NOMO-1 (cell line): ENCODE data around the gene PUS10.
"Not testable (repeated sequence)": the region's sequence is repeated elsewhere in the genome, so short reads cannot be mapped to it uniquely, and the experiment has no call there.

Experiments used
- DNase-seq, 2 experiments: peaks; one replicate each; lab custom pipeline; 2025; ENCODE audit not compliant: unreplicated experiment in 2 of 2; lab: John Stamatoyannopoulos, UW

Gene PUS10

DNA sequence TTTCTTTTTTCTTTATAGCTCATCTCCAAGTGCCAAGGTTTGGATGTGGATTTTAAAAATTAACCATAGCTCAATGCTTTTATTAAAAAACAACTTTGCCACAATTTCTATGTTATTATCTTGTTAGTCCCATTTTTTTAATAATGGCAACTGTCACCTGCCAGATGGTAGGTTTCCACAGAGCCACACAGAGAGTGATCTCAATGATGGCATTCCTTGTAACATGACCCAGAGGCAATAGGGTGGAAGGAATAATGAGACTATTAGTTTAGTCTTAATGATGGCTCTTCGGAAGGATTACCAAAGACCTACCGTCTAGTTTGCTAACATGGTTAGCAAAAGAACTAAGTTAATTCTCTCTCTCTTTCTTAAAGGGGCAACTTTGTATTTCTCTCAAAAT is 72.7 kb downstream of the PUS10 start:
- no peak for DNase-seq

GRCh38 chr2:60939622-60940021 is 78.4 kb downstream of the PUS10 start:
- DNase-seq, result no peak

DNA sequence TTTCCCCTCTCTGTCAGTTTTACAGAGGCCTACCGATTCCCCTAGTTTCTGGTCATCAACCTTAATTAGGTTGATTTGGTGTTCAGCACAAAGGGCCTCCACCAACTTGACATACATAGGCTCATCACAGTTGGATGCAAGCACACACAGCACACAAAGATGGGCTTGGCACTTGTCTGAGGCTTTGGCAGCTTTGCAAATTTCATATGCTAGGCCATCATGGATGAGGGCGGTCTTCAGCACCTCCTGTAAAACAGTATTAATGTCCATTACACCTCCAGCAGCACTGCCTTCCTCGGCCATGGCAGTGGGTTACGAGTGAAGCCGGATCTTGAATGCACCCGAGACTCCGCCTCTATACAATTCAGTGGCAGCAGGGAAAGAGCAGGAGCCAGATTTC is 79.8 kb downstream of the PUS10 start:
- DNase-seq, result no peak

DNA sequence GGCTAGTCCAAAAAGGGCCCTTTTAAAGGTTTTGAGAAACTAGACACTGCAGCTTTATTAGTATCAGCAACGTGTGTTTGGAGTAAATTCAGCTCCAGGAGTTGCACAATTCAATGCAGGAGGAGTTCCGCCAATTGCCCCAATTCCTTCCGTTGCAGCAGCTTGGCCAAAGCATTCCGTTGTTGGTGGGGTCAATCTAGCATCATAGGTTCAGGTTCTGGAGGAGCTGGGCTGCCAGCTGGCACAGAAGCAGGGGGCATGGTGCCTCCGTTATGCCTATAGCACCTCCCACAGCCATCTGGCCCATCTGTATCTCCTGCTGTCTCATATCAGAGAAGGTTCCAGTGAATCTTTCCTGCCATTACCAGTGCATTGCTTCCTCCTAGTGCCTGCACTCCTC is 81.3 kb downstream of the PUS10 start:
- DNase-seq, result no peak

GRCh38 chr2:60934165-60934722 is 83.8 kb downstream of the PUS10 start:
- DNase-seq, result no peak

- no peak for DNase-seq
Measured at GRCh38 chr2:60932954-60933353, 85.1 kb downstream of the PUS10 start.

DNA sequence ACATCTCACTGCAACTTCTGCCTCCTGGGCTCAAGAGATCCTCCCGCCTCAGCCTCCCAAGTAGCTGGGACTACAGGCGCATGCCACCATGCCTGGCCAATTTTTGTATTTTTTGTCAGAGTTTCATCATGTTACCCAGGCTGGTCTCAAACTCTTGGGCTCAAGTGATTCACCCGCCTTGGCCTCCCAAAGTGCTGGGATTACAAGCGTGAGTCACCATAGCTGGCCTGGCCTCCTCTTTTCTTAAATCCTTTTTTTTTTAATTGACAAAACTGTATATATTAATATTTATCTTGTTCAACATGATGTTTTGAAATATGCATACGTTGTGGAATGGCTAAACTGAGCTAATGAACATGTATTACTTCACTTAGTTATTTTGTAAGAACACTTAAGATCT is 86.0 kb downstream of the PUS10 start:
- DNase-seq, result not testable (repeated sequence)

DNA sequence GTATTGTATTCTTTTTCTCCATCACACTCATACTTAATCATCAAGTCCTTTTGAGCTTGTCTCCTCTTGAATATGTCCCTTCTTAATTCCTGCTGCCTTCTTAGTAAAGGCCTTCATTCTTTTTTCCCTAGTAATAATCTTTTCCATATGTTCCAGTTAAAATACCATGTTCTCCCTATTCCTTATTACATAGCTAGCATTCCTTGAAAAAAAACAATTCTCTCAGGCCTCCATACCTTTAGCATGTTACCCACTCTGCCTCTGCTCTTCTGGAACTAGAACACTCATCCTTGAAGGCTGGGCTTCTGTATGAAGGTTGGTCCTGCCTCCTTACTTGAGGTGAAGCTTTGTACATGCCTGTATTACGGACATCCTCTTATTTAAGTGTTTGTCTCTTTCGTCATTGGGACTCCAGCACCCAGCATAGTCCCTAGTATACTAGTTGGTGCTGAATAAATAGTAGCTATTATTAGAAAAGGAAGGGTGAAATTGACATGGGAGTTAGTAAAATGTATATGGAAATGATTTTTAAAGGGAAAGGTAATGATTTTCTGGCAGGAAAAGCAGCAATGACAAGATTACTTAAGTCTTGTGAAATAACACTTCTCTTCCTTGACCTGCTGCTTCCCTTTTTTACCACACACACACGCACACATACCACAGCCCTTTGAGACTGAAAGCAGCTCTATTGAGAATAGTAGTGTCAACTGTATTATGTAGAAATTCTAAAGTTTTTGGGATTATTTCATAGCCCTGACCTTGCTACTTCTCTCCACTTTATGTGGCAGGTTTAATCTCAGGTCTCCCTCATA is 91.1 kb downstream of the PUS10 start:
- peak; percentile 91 to 96 for DNase-seq

DNA sequence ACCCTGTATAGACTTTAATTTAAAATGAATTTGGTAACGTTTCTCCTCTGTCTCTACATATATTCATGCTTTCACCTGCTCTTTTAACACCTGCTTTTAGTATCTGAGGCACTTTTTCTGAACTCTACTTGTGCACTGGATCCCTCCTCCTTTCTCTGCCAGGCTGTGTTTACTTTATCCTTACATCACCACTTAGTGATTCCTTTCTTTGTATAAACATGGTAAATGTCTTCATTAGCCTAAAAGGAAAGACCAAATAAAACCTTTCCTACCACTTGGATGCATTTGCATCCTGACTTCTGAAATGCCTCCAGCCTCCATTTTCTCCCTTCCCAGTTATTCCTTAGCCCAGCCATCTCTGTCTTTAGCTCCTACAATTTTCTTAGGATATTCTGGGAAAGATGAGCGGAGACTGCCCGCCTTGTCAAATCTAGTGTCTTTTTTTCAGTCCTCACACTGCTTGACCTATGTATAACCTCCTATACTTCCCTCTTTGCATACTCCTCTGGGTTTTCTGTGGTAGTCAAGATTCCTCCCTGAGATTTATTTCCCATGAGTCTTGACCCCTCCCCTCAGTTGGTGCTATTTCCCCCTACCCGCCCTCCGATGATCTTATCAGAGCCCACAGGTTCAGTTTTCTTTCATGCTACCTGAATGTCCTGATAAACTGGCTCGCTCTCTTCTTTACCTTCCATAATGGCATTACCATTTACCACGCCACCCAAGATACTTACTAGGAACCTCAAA is 91.9 kb downstream of the PUS10 start:
- DNase-seq, result peak in 1 of 2 experiments; percentile 21

DNA sequence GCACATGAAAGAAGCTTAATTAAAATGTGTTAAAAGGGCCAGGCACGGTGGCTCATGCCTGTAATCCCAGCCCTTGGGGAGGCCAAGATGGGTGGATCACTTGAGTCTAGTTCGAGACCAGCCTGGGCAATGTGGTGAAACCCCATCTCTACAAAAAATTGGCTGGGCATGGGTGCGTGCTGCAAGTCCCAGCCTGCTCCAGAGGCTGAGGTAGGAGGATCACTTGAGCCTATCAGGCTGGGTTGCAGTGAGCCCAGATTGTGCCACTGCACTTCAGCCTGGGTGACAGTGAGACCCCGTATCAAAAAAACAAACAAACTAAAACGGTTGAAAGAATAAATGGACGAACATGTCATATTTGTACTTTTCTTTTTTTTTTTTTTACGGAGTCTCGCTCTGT is 110.7 kb downstream of the PUS10 start:
- no peak for DNase-seq

DNA sequence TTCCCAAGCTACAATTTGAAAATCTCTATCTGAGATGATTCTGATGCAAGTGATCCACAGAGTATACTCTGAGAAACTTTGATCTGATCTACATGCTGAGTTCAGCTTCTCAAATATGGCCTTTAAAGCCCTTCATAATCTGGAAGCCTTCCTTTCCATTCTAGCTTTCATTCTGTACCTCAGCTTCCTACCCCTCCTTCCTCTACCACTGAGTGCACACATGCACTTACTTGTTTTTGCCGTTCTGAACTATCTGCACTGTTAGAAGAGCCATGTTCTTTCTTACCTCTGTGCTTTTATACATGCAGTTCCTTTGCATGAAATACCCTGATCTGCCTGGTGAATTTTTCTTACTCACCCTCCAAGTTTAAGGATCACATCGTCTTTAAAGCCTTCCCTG is 111.7 kb downstream of the PUS10 start:
- no peak for DNase-seq

DNA sequence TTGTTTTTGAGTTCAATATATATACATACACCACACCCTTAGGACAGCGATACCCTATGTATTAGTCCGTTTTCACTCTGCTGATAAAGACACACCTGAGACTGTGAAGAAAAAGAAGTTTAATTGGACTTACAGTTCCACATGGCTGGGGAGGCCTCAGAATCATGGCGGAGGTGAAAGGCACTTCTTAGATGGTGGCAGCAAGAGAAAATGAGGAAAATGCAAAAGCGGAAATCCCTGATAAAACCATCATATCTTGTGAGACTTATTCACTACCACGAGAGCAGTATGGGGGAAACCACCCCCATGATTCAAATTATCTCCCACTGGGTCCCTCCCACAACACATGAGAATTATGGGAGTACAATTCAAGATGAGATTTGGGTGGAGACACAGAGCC is 112.2 kb downstream of the PUS10 start:
- not testable (repeated sequence) for DNase-seq

DNA sequence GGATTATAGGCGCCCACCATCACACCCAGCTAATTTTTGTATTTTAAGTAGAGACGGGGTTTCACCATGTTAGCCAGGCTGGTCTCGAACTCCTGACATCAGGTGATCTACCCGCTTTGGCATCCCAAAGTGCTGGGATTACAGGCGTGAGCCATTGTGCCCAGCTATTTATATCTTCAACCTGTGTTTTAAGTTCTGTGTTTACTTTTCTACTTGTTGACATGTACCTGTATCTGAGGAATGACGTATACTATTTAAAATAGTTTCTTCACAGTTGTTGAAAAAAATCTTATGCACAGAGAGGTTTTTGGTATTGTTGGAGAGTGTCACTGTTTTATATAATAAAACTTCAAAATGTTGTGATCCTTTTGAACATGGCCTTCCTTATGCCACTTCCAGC is 116.8 kb downstream of the PUS10 start:
- DNase-seq, result not testable (repeated sequence)

DNA sequence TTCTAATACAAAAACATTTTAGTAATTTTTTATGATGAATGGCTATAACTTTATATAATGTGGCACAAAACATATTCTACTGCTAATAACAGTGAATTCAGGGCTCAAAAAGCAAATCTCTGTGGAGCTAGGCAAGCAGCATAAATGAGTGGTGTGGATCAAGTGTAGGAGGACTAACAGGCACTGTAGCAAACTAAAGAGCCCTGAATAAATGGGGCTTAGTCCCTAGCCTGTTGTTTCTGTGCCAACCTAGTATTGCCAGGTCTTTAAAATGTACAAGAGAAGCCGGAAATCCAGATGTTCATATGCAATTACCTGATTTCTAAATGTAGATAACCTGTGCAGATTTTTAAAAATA is 118.2 kb downstream of the PUS10 start:
- DNase-seq, result no peak

DNA sequence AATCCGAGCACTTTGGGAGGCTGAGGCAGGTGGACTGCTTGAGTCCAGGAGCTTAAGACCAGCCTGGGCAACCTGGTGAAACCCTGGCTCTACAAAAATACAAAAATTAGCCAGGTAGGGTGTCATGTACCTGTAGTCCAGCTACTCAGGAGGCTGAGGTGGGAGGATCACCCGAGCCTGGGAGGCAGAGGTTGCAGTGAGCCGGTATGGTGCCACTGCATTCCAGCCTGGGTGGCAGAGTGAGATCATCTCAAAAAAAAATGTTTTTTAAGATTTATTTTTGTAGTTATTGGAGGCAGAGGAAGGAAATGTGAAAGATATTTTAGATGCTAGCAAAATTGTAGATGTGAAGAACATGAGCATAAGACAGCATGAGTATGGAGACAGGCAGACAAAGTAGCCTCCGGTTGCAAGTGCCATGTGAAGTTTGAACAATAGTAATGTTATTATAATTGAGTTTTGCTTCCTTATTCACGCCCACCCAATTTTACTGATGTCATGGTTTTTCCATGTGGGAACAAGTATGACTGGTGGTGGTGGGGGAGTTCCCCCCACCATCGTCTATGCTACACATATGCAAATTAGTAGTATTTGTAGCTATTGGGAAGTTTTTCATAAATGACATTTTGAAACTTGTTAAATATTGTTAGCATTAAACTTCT is 118.7 kb downstream of the PUS10 start:
- no peak for DNase-seq

DNA sequence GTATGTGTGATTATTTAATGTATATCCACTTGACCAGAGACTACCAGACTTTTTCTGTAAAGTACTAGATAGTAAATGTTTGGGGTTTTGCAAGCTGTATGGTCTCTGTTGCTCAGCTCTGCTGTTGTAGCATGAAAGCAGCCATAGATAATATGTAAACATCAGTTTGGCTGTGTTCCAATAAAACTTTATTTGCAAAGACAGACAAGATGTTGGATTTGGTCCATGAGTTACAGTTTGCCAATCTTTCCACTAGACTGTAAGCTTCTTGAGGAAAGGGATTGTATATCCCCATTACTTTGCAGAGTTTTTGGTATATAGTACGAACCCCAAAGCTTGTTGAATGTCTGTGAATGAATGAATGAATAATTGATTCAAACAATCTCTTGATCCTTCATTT is 119.5 kb downstream of the PUS10 start:
- DNase-seq, result no peak
